Subcutaneous abdominal adipose tissue (tissue), 5 donors: Measurements from ENCODE around the gene GYS1.
A peak's percentile ranks its signal among the peaks of the same experiment; 100 is the strongest.
"Not testable (repeated sequence)": the region's sequence is repeated elsewhere in the genome, so short reads cannot be mapped to it uniquely, and the experiment has no call there.

Experiments
- H3K27ac ChIP-seq: one replicate; pipeline ENCODE4 v1.7.0; 2013; ENCODE audit warnings: low read depth, mild to moderate bottlenecking, inconsistent platforms, low read length, moderate library complexity
- H3K27me3 ChIP-seq, 5 donors: one replicate each; pipeline ENCODE4 v1.7.0; 2013; ENCODE audit warnings: low read length in 5 of 5, inconsistent platforms in 1 of 5; ENCODE audit not compliant: control insufficient read depth in 5 of 5, insufficient read depth in 4 of 5
- H3K36me3 ChIP-seq, 5 donors: one replicate each; pipeline ENCODE4 v1.7.0; 2013; ENCODE audit warnings: low read length in 5 of 5; ENCODE audit not compliant: control insufficient read depth in 5 of 5, insufficient read depth in 5 of 5
- H3K4me1 ChIP-seq, 5 donors: one replicate each; pipeline ENCODE4 v1.7.0; 2013; ENCODE audit warnings: low read length in 5 of 5, mild to moderate bottlenecking in 3 of 5, moderate library complexity in 1 of 5; ENCODE audit not compliant: control insufficient read depth in 5 of 5, insufficient read depth in 5 of 5
- H3K4me3 ChIP-seq, 5 donors: one replicate each; pipeline ENCODE4 v1.7.0; 2013; ENCODE audit warnings: low read length in 5 of 5, low read depth in 1 of 5
- H3K9ac ChIP-seq, 5 donors: one replicate each; pipeline ENCODE4 v1.7.0; 2013; ENCODE audit warnings: low read length in 5 of 5, mild to moderate bottlenecking in 4 of 5, moderate library complexity in 3 of 5
- H3K9me3 ChIP-seq, 5 donors: one replicate each; pipeline ENCODE4 v1.7.0; 2013; ENCODE audit warnings: low read length in 5 of 5; ENCODE audit not compliant: control insufficient read depth in 5 of 5
- donor health status: healthy.
- donor health status: healthy.
- donor health status: healthy.
- donor health status: healthy.
- donor health status: healthy.

The GYS1 gene

DNA sequence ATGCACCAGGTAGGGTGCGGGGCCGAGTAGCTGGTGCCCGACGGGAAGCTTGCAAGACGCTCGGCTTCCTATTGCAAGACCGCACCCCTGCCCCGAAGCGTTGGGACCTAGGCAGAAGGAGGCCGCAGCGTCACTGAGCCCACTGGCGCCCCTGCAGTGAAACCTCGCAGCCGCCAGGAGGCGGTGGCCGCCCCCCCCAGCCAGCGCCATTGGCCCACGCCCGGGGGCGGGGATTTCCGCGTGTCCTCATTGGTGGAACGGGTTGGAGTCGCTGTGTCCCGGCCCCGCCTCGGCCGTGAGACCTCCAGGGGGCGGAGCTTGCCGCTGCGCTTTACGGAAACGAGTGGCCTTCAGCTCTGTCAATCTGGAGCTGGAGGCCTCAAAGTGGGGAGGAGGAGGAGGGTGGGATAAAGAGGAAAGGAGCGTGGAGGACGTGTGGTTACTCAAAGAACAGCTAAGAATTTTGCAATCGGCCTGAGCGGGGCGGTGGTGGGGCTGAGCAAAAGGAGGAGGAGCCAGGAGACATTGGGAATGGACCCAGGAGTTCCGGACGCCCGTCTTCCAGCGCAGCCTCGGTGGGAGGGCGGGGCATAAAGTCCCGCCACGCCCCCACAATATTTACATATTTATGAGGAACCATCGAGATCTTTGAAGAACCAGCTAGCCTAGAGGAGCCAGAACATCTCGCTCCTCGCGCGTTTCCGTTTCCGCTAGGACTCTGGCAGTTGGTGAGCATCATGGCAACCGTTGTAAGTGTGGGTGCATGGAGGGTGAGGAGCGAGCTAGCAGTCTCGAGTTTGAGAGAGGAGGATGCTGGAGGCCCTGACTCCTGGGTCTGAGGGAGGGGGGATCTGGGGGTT, at the start of gene GYS1, which contains the start of gene RUVBL2:
Gene GYS1 (minus strand): TSS at position 135 of the 860 bp plus-strand sequence. CDS start 197 bp downstream, outside the sequence.
Gene RUVBL2 (plus strand): TSS at position 713 of the 860 bp plus-strand sequence. CDS start 25 bp downstream, at position 738.
- Histone ChIP-seq H3K9me3 (no peaks in the 10 kb centered on the region), H3K27ac (peak within 1 kb of the TSS; percentile 98), H3K9ac (peak within 1 kb of the TSS; percentile 71 to 99 (median 93)), H3K4me1 (peaks cover 6 to 52% (median 45%) of the 10 kb centered on the region in 5 donors), H3K36me3 (peaks cover 0 to 13% (median 5%) of the 10 kb centered on the region in 5 donors), H3K4me3 (peak within 1 kb of the TSS; percentile 91 to 97 (median 97)), H3K27me3 (no peaks in the 10 kb centered on the region)

GRCh38 chr19:49042666-49043065, 49.6 kb upstream of the GYS1 start:
- not testable (repeated sequence) for H3K4me3 ChIP-seq, H3K9ac ChIP-seq, H3K4me1 ChIP-seq, H3K27ac ChIP-seq, H3K9me3 ChIP-seq, H3K36me3 ChIP-seq, H3K27me3 ChIP-seq

DNA sequence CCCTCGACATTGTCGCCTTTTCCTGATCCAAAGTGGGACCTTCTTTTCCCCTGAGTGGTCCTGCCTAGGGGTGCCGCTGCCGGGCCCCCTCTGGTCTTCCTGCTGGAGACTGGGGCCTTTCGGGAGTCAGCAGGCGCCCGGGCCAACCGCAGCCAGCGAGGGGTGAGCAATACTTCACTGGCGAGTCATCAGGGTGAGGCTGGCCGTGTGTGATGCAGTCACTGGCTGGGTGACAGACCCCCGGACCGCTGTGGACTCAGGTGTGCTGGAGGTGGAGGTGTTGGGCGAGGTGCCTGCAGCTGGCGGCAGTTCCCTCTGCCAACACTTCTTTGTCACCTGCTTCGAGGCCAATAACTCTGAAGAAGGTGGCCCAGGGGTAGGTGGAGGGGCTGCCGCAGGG, 49.1 kb upstream of the GYS1 start:
- H3K4me1 ChIP-seq, result no peaks in the 10 kb centered on the region
- H3K9me3 ChIP-seq, result no peaks in the 10 kb centered on the region
- no peak overlapping the region for H3K9ac ChIP-seq
- H3K4me3 ChIP-seq, result no peak overlapping the region
- H3K36me3 ChIP-seq, result no peaks in the 10 kb centered on the region
- no peak overlapping the region for H3K27ac ChIP-seq
- H3K27me3 ChIP-seq, result no peaks in the 10 kb centered on the region

DNA sequence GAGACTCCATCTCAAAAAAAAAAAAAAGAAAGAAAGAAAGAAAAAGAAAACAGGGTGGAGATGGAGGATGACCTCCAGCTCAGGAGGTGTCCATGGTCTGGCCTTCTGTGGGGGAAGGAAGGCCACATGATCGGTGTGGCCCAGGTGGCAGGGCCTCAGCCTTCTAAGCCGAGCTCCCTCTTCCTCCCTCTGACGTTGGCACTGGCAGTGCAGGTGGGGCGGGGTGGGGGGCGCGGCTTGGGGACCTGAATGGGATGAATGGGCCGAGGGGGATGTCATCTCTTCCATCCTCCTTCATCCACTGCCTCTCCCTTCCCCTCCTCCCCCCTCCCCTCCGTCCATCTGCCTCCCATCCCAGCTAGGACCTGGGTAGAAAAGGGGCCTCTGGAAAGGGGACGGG, 46.6 kb upstream of the GYS1 start:
- not testable (repeated sequence) for H3K27me3 ChIP-seq, H3K36me3 ChIP-seq, H3K27ac ChIP-seq, H3K4me3 ChIP-seq, H3K4me1 ChIP-seq, H3K9ac ChIP-seq, H3K9me3 ChIP-seq

DNA sequence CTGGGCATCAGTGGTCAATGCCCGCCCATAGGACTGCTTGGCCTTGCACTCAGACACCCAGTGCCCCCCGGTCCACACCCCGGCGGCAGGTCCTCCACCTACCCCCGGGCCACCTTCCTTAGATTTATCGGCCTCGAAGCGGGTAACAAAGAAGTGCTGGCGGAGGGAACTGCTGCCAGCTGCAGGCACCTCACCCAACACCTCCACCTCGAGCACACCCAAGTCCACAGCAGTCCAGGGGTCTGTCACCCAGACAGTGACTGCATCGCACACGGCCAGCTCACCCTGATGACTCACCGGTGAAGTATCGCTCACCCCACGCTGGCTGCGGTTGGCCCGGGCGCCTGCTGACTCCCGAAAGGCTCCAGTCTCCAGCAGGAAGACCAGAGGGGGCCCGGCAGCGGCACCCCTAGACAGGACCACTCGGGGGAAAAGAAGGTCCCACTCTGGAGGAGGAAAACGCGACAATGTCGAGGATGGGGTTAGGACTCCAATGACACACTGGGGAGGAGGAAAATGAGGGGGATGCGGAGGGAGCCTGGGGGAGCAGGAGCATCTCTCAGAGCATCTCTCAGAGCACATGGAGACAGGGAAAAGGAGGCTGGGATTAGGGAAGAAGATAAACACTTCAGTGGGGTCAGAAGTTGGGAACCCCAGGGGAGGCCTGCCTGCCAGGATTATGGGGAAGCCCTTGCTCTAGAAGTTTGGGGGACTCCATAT, 45.6 kb upstream of the GYS1 start:
- H3K36me3 ChIP-seq, H3K27me3 ChIP-seq, H3K4me1 ChIP-seq, H3K4me3 ChIP-seq, H3K9me3 ChIP-seq, H3K27ac ChIP-seq, H3K9ac ChIP-seq: not testable (repeated sequence)

DNA sequence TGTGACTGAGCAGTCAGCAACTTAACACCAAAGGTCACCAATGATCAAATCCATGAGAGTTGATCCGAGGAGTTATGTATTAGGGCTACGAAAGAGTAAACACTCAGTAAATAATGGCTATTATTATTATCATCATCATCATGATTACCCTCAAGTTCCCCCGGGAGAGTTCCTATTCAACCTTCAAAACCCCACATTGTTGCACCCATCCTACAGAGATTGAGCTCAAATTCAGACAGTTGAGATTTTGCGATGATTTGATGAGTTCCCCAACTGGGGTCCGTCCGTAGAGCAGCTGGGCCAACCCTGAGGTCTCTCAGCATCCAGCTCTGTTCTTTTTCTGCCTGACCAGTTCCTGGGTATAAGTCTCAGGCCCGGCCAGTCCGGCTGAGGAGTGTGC, 45.0 kb upstream of the GYS1 start:
- not testable (repeated sequence) for H3K27ac ChIP-seq, H3K9ac ChIP-seq, H3K9me3 ChIP-seq, H3K4me3 ChIP-seq, H3K36me3 ChIP-seq, H3K27me3 ChIP-seq, H3K4me1 ChIP-seq

- not testable (repeated sequence) for H3K9ac ChIP-seq, H3K4me3 ChIP-seq, H3K27ac ChIP-seq, H3K9me3 ChIP-seq, H3K4me1 ChIP-seq, H3K27me3 ChIP-seq, H3K36me3 ChIP-seq
Observed at GRCh38 chr19:49036815-49037214, 43.7 kb upstream of the GYS1 start, which contains the start of gene CGB1. CGB1 (minus strand) TSS chr19:49036895; CDS start chr19:49036711, 184 bp downstream.

- not testable (repeated sequence) for H3K36me3 ChIP-seq, H3K9ac ChIP-seq, H3K4me1 ChIP-seq, H3K27me3 ChIP-seq, H3K9me3 ChIP-seq, H3K4me3 ChIP-seq, H3K27ac ChIP-seq
Observed at GRCh38 chr19:49031642-49032301, 38.7 kb upstream of the GYS1 start, which contains the start of gene CGB2. CGB2 (plus strand) TSS chr19:49031890; CDS start chr19:49032096, 206 bp downstream.

GRCh38 chr19:49030323-49030722, 37.2 kb upstream of the GYS1 start:
- not testable (repeated sequence) for H3K27me3 ChIP-seq, H3K9ac ChIP-seq, H3K4me3 ChIP-seq, H3K4me1 ChIP-seq, H3K27ac ChIP-seq, H3K9me3 ChIP-seq, H3K36me3 ChIP-seq

DNA sequence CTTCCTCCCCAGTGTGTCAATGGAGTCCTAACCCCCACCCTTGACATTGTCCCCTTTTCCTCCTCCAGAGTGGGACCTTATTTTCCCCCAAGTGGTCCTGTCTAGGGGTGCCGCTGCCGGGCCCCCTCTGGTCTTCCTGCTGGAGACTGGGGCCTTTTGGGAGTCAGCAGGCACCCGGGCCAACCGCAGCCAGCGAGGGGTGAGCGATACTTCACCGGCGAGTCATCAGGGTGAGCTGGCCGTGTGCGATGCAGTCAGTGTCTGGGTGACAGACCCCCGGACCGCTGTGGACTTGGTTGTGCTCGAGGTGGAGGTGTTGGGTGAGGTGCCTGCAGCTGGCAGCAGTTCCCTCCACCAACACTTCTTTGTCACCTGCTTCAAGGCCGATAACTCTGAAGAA, 36.6 kb upstream of the GYS1 start:
- not testable (repeated sequence) for H3K9ac ChIP-seq, H3K27ac ChIP-seq, H3K4me1 ChIP-seq, H3K4me3 ChIP-seq, H3K36me3 ChIP-seq, H3K27me3 ChIP-seq, H3K9me3 ChIP-seq
